LNCaP clone FGC (cell line): ENCODE data around the gene DNM3.

Source experiments
- DNase-seq: peaks from one replicate; pipeline ENCODE4 v3.0.0-alpha.2; 2011; ENCODE audit warnings: low read depth
- H3K4me3 ChIP-seq: 2 replicates; pipeline ENCODE4 v1.5.1; 2011; ENCODE audit warnings: mild to moderate bottlenecking, low read depth, low read length, control low read depth
- TF ChIP-seq, protein P1 (sequence below): IDR thresholded peaks from 2 replicates; pipeline ENCODE4 v1.5.1; 2012; ENCODE audit warnings: mild to moderate bottlenecking; ENCODE audit not compliant: control insufficient read depth, insufficient read depth; ENCODE audit errors: extremely low read depth

The DNM3 gene

DNA sequence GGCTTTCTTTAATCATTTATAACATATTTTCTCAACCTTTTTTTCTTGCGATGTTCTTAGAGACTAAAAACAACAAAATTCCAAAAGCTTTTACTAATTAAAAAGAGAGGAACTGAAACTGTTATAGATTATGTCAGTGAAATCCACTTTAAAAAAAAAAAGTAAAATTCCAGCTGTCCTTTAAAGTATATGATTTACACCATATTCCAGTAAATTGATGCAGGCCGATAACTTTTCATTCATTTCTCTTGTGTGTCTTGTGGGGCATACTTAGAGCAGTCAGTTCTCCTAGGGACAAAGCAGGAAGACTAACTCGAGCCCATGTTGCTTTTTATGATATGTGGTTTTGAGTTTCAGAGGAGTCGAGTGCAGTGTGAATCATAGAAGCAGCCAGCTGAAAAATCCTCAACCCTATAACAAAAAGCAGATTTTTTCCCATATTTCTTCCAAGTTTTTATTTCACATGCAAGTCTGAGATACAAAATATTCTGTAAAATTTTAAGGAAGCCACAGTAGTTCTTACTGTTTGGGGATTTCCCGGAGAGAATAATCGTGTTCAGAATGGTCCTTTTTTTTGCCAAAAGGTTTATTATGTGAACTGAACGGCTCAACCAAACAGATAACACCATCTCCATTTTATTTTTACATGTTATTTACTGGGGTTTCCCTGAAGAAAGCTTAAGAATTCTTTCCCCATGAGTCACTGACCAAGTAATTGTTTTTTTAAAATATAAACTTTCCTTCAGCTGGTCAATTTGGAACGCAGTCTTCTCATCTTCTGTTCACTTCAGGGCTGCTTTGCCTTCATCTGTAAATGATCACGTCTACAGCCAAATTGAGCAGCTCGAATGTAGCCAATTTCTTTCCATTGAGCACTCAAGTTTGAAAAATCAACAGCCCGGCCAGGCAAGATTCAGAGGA lies 502.2 kb downstream of the DNM3 start:
- no peak overlapping the region for H3K4me3 ChIP-seq
- DNase-seq, result no peak
- TF ChIP-seq, protein P1, sequence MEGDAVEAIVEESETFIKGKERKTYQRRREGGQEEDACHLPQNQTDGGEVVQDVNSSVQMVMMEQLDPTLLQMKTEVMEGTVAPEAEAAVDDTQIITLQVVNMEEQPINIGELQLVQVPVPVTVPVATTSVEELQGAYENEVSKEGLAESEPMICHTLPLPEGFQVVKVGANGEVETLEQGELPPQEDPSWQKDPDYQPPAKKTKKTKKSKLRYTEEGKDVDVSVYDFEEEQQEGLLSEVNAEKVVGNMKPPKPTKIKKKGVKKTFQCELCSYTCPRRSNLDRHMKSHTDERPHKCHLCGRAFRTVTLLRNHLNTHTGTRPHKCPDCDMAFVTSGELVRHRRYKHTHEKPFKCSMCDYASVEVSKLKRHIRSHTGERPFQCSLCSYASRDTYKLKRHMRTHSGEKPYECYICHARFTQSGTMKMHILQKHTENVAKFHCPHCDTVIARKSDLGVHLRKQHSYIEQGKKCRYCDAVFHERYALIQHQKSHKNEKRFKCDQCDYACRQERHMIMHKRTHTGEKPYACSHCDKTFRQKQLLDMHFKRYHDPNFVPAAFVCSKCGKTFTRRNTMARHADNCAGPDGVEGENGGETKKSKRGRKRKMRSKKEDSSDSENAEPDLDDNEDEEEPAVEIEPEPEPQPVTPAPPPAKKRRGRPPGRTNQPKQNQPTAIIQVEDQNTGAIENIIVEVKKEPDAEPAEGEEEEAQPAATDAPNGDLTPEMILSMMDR, result no peak

DNA sequence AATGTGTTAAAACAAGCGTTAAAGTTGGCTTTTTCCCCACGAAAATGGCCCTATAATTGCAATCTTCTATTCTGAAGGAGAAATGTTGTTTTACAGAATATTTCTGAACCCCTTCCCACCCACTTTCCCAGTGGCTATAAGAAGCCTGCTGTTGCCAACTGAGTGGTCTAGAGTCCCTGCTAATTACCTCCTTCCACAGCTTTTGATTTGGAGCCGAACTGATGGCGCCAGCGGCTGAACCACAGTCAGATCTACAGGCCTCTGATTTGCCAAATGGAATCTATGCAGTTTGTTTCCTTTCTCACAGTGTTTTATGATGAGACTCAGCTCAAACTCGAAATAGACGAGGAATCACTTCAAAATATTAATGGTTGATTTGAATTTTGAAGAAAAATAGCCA lies 503.1 kb downstream of the DNM3 start:
- DNase-seq, result no peak
- no peak overlapping the region for H3K4me3 ChIP-seq
- TF ChIP-seq, protein P1, result no peak

DNA sequence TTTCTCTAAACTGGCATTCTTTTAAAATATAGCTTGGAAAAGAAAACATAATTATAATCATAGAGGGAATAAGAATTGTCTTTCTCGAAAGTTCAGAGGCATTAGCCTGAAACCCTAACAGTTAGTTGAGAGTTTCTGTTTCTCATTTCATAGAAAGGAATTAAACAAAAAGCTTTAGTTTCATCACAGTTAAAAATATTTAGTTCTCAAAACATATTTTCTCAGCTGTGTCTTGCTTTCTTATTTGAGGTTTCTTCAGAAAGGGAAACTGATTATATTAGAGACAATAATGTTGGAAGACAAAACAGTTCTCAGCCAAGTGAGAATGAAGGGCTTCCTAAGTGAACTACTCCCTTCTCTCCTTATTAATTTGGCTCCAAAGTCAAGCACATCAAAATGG lies 503.8 kb downstream of the DNM3 start:
- DNase-seq, result no peak
- no peak overlapping the region for H3K4me3 ChIP-seq
- TF ChIP-seq, protein P1, result no peak

DNA sequence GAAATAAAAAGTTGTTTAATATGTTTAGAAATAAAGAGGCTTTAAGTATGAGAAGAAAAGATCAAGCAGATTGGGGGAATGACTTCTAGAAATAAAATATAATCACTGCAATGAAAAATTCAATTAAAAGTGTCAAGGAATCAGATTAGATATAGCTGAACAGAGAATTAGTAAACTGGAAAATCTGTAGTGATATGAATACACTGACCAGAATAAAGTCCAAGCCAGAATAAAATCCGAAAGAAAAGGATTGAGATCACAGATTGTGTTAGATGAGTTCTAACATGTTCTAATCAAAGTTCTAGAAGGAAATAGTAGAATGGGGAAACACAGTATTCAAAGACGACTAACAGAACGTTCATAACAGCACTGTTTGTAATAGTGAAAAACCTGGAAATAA lies 506.1 kb downstream of the DNM3 start:
- DNase-seq, result no peak
- H3K4me3 ChIP-seq, result no peak overlapping the region
- TF ChIP-seq, protein P1, result no peak

DNA sequence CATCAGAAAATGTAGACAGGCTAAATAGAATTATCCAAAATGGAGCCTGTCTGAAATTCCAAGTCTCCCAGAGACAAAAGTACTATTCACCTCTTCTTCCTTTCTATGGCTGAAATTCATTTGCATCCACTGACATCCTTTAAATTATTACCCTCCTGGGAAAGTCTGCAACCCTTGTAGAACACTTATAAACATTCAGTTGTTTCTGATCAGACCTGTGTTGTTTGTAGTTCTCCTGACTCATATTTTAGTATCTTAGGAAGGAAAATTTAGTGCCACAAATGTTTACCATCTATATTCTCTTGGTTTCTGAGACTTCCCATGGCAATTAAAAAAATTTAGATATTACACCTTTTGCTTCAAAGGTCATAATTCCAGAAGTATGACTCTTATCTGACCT lies 509.6 kb downstream of the DNM3 start:
- no peak for DNase-seq
- H3K4me3 ChIP-seq, result no peak overlapping the region
- TF ChIP-seq, protein P1, result no peak

DNA sequence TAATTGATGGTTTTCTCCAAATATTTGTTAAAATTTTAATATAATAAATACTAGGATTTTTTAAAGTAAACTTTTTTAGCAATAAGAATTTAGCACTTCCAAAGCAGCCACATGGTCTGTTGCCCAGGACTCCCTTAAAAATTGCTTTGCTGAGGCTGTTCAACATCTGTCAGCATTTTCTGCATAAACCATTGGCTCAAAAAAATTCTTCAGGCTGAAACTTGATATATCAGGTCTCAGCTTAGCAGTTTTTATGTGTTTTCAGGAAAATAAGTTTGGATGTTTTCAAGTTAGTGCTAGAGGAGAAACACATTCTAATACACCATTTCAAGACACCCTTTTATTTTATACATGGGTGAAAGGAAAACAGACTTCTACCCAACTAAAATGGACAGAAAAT lies 510.0 kb downstream of the DNM3 start:
- DNase-seq, result no peak
- TF ChIP-seq, protein P1, result no peak
- H3K4me3 ChIP-seq, result no peak overlapping the region

DNA sequence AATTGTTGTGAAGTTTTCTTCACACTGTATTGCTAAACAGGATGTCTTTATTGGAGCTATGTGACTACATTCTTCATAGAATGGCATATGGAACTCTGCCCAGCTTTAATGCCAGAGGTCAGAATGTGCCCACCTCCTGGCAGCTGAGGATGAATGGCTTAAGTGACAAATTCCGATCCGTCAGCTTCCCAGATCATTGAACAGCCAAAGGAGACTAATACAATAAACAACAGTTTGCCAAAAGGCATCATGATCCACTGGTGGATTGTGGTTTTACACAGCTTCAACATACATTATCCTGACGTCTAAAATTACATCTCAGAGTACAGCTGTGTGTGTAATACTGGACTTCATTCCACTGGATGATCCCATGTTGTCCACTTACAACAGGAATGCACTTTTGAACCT lies 510.5 kb downstream of the DNM3 start:
- TF ChIP-seq, protein P1, result no peak
- DNase-seq, result no peak
- no peak overlapping the region for H3K4me3 ChIP-seq
